Activated CD8-positive, alpha-beta memory T cell treated with anti-CD3 and anti-CD28 coated beads for 1 hour (primary cell): Measurements from ENCODE around the gene LILRA6.
A peak's percentile ranks its signal among the peaks of the same experiment; 100 is the strongest.
"Not testable (repeated sequence)": the region's sequence is repeated elsewhere in the genome, so short reads cannot be mapped to it uniquely, and the experiment has no call there.

Source experiments
- DNase-seq, 2 donors: peaks; one replicate each; pipeline ENCODE4 v3.0.0-alpha.2; 2020; ENCODE audit warnings: low read depth in 1 of 2; ENCODE audit errors: extremely low read depth in 1 of 2

Gene LILRA6

DNA sequence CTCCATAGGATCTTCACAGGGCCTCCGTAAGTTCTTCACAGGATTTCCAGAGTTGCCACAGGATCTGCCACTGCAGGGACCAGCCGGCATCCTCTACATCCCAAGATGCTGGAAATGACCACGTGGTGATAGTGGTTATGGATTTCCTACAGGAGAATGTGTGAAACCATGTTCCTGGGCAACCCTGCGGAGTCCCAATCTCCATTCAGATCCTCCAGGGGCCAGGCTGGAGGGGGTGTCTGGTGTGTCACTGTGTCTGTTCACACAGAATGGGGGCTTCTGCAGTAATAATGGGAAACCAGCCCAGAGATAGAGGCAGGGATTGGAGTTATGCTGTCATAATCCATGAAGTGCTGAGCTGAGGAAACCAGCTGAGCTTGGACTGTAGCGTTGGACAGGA, 8.6 kb downstream of the LILRA6 start:
- no peak for DNase-seq

DNA sequence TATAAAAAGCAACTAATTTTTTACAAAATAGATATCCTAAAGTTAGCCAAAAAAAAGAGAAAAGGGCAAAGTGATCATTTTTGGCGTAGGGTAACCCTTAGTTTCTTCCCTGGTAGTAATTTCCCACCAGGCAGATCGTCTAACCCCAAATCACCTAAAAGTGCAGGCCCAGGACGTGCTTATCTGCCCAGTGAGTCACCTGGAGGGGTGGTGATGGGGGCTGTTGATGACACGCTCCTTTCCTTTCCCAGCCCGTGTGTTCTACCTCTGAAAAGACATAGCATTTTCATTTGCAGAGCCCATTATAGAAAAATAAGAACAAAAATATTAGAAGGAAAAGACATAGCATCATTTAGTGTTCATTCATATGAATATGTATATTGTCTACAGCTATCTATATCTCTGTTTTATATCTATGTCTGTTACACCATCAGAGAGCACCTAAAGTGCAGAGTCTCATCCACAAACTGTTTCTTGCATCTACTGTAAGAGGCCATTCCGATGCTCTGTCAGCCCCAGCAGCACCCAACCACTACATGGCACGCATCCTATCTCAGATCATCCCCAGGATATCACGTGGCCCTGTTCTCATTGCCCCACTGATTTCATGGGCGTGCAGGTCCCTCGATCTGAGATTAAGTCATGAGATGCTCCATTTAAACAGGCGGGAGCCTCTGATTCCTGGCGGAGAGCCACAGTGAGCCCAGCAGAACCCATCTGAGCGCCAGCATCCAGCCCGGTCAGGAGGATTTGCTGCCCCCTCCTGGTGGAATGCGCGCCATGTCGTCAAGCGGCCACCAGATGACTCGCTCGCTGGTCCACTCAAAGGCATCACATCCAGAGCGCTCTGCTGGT, 11.3 kb downstream of the LILRA6 start:
- peak; percentile 70 to 80 for DNase-seq

DNA sequence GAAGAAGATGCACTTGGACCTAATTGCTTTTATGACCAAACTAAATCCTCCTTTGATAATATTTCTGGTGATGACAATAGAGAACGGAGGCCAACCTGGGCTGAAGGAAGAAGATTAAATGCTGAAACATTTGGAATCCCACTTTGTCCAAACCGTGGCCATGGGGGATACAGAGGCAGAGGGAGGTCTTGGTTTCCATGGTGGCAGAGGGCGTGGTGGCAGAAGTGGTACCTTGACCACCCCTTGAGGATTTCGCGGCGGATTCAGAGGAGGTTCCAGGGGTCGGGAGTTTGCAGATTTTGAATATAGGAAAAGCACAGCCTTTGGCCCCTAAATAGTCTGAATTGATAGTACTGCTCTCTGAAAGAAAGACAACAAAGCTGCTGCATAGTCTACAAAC, 12.6 kb downstream of the LILRA6 start:
- DNase-seq: no peak

DNA sequence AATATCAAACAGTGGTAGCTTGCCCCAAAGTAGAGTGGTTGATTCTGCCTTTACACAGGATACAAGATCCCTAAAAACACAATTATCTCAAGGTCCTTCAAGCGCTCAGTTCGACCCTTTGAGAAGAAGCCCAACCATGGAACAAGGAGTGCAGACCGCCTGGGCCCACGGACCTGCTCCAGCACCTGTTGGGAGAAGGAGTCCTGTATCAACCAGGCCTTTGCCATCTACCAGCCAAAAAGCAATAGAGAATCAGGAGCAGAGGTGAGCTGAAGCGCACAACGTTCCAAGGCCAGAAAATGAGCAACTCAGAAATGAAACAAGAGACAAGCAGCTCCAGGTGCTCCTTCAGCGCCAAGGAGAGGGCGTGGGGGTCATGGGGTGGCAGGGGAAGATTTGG, 13.4 kb downstream of the LILRA6 start:
- no peak for DNase-seq

DNA sequence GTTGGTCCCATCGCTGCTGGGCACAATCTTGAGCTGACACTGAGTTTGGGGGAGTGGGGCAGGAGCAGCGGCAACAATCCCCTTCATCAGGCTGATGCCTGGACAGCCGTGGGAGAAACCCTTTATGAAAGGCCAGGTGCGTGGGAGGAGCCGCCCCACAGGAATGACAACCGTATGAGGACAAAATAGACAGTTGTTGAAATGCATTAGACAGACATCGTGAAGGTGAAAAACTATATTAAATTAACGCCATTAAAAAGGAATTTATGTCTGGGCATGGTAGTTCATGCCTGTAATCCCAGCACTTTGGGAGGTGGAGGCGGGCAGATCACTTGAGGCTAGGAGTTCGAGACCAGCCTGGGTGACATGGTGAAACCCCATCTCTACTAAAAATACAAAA, 18.0 kb downstream of the LILRA6 start:
- not testable (repeated sequence) for DNase-seq

DNA sequence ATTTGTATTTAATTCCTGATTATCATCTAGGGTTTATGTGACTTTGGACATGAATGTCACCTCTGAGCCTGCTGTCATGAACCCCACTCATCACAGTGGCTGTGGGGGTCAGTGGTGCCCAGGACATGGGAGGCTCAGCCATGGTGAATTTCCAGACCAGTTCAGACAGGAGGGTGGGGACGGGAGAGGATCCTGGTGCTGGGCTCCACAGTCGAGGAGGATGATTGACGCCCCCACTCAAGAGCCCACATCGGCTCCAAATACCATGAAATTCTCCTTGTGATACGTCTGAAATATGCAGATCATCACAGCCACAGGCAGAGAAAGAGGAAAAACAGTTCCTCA, 18.7 kb downstream of the LILRA6 start:
- DNase-seq: not testable (repeated sequence)

DNA sequence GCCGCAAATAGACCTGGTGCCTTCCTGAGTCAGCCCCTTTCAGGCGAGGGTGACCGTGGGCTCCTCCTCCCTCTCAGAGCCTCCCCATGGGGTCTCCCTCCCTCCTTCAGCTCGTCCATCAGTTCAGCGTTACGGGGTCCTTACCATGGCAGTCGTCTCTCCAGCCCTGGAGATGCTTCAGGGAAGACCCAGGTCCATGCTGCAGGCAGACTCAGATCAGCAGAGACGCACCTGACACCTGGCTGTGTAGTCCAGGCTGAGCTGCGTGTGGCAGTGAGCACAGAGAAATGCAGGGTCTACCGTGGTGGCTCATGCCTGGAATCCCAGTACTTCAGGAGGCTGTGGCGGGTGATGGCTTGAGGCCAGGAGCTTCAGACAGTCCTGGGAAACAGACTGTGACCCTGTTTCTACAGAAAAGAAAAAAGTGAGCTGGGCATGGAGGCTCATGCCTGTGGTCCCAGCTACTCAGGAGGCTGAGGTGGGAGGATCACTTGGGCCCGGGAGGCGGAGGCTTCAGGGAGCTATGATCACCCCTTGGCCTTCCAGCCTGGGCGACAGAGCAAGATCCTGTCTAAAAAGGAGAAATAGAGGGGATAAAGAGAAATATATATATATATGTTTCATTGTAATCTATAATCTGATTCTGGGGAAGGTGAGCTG, 19.2 kb downstream of the LILRA6 start:
- DNase-seq: not testable (repeated sequence)

DNA sequence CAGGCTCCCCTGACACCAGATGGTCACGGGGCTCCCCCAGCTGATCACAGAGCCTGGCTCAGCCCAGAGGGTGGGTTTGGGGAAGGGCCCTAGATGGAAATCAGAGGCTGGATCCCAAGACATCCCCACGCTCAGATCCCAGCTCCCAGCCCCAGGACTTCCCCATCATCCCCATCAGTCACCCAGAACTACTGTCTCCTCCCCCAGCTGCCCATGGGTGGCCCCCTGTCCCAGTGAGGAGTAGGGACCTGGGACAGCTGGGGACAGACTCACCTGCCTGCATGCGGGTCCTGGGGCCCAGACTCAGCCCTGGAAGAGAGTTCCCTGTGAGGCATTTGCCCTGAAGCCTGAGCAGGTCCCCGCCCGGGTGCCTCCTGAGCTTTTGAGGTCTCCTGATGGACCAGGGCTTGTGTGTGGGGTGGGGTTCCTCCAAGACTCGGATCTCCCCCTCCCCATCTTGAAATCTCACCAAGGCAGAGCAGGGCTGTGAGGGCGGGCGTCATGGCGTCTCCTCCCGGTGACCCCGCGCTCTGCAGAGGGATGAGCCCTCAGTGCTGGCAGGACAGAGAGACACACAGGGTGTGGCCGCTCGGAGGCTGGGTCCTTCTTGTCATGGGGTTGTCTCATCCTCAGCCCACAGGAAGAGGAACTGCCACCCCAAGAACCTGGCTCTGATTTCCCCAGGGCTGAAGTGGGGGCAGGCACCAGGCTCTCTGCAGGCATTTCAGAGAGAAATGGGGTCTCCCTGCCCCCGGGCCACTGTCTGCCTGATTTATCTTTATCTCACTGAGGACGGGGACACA, 19.9 kb downstream of the LILRA6 start, which contains the start of gene LILRB3:
Gene LILRB3 (minus strand): TSS at position 534 of the 803 bp plus-strand sequence. CDS start 31 bp downstream, at position 503.
- DNase-seq: not testable (repeated sequence)

DNA sequence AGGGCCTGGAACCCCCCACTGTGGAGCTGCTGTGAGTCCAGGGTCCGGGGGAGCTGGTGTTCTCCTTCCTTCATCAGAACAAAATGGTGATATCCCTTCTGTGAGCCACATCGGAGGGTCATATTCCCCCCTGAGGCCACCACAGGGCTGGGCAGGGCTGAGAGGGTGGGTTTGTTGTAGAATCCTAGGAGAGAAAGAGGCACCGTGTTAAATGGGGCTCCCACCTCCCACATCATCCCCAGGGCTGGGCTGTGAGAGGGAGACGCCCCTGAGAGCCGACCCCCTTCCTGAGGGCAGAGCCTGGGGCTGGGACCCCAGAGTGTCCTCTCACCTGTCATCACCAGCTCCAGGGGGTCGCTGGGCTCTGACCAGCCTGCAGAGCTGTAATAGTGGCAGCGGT, 20.6 kb downstream of the LILRA6 start:
- not testable (repeated sequence) for DNase-seq

DNA sequence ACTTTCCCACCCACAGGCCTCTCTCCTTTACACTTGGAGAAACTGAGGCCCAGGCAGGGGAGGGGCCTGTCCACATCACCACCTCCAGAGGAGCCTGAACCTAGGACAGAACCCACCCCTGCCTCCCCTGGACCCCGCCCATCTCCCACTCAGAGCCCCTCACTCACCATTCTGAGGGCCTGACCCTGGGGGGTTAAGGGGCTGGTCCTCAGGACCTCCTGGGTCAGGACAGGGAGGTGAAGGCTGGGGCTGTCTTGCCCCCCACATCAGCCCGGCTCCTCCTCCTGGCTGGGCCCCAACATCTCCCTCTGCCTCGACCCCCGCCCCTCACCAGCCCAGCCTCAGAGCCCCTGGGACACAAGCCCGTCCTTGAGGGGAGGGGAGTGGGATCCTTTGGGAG, 22.9 kb downstream of the LILRA6 start:
- DNase-seq: not testable (repeated sequence)

DNA sequence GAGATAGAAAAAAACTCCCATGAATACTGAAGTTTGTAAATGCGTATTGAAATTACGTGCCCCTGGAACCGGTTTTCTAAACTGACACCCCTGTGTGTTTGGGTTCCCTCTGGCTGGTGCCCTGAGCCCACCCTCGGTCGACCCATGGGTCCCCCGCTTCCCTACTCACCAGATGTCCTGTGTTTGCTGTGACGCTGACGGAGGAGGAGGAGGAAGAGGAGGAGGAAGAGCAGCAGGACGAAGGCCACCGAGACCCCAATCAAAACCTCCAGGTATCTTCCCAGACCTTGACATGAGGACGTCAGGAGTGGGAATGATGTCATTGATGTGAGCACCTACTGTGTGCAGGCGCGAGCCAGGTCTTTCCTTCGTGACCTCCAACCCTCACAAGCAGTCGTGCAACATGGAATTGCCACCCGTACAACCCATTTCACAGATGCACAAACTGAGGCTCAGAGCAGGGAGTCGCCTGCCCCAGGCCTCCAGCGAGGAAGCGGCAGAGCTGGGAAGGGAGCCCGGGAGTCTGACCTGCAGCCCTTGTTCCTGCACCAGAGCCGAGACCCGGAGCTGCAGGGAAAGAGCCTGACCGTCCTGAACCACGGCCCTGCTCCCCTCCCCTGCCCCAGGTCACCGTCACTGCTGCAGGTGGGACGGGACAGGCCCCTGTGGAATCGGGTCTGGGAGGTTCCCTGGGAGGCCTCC, 23.5 kb downstream of the LILRA6 start:
- no peak for DNase-seq

DNA sequence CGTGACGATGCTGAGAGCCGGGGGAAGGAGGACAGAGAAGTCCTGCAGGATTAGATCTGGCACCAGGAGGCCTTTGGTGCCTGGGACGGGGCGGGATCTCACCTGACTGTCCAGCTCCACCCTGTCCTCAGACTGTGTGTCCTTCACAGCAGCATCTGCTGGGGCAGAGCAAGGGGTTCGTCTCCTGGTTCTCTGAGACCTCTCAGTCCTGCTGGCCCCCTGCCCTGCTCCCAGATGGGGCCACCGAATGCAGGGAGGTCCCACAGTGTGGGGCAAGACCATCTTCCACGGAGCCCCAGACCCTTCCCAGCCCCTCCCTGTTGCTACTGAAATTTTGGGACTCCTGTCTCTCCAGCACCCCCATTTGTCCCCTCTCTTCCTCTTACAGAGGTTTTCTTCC, 24.3 kb downstream of the LILRA6 start:
- no peak for DNase-seq

DNA sequence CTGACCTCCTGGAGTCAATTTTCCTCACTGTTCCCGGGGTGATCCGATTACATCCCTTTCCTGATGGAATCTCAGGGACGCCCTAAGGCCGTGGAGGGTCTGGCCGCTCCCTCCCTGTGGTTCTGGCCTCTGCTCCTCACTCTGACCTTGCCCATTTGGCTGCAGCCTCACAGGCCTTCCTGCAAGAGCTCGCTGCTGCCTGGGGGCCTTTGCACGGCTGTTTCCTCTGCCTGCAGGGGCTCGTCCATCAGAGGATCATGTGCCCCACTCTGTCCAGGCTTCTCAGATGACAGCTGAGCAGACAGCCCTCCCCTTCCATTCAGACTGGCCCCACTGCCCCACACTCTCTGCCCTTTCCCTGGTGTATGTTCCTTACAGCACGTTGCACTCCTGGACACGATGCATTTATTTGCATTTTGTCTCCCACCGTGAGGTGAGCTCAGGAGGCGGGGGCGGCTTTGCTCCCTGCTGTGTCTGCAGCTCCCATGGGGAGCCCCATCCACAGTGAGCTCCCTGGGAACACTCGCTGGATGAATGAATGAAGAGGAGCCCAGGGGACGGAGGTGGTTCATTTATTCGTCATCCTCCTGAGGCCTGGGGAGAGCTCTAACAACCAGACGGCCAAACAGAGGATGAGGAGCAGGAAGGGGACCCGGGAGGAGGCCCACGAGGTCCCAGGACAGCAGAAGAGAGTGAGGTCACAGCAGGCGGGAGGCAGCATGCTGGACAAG, 24.9 kb downstream of the LILRA6 start:
- DNase-seq: not testable (repeated sequence)

DNA sequence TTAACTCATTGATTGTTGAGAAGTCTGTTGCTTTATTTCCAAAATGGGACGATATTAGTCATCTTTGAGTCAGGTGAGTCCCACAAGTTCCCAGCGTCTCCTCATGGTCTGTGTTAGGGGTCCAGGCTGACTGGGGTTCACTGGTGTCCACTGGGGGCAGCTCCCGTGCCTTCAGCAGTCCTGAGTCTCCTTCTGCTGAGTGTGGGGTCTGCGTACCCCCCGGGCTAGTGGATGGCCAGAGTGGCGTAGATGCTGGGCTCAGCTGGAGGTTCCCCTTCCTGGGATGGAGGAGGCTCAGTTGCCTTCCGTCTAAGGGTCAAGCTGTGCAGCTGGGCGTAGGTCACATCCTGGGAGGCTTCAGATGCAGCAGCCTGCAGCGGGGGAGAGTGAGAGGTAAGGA, 25.7 kb downstream of the LILRA6 start:
- DNase-seq: no peak

DNA sequence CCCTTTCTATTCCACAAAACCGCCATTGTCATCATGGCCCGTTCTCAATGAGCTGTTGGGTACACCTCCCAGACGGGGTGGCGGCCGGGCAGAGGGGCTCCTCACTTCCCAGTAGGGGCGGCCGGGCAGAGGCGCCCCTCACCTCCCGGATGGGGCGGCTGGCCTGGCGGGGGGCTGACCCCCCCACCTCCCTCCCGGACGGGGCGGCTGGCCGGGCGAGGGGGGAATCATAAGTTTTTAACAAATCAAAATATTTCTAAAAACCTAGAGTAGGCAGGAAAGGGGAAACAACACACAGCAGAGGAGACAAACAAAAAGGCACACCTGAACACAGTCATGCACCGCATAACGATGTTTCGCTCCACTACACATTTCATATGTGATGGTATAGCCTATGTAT, 27.9 kb downstream of the LILRA6 start:
- not testable (repeated sequence) for DNase-seq

DNA sequence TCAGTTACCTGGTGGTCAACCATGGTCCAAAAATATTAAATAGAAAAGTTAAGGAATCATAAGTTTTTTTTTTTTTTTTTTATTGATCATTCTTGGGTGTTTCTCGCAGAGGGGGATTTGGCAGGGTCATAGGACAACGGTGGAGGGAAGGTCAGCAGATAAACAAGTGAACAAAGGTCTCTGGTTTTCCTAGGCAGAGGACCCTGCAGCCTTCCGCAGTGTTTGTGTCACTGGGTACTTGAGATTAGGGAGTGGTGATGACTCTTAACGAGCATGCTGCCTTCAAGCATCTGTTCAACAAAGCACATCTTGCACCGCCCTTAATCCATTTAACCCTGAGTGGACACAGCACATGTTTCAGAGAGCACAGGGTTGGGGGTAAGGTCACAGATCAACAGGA, 28.4 kb downstream of the LILRA6 start:
- not testable (repeated sequence) for DNase-seq

DNA sequence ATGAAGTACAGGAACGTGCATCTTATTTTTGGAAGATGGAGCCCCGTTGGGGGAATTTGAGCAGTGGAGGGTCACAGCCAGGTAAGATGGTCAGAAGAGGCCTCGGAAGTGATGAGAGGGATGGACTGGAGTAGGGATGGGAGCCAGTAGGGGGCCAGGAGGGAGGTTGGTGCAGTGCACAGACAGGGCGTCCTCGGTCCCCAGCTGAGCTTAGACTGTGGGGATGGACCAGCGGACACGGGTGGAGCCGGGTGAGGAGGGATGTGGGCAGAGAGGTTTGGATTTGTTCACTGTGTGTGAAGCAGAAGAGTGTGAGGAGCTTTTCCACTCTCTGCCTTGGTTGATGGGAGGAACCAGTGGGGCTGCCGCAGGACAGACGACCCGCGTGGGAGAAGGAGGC, 31.4 kb downstream of the LILRA6 start:
- DNase-seq: no peak

DNA sequence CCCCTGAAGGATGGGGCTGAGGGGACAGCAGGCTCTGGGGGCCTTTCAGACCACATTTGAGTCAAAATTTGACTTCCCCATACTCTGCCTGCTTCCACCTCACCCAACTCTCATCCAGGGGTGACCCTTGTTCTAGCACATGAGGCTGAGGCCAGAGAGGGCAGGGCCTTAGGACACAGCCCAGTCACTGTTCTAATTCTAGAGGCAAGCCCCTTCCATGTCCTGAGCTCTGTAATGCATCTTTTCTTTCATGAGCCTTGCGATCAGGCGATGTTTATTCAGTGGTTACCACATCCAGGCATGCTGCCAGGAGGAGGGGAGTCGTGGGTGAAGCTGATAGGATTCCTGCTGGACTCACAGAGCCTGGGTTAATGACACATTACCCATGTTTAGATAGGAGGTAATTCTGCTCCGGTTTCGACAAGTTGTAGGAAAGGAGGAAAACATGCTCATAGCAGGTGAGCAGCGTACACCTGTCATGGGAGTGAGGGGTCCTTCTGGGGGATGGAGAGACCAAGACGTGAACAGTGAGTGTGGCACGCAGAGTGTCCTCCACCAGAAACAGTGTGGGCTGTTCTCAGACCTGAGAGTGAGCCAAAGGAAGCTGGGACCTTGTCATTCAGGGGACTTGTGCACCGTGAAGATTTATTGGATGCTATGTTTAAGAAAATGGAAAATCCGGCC, 32.6 kb downstream of the LILRA6 start:
- no peak for DNase-seq

DNA sequence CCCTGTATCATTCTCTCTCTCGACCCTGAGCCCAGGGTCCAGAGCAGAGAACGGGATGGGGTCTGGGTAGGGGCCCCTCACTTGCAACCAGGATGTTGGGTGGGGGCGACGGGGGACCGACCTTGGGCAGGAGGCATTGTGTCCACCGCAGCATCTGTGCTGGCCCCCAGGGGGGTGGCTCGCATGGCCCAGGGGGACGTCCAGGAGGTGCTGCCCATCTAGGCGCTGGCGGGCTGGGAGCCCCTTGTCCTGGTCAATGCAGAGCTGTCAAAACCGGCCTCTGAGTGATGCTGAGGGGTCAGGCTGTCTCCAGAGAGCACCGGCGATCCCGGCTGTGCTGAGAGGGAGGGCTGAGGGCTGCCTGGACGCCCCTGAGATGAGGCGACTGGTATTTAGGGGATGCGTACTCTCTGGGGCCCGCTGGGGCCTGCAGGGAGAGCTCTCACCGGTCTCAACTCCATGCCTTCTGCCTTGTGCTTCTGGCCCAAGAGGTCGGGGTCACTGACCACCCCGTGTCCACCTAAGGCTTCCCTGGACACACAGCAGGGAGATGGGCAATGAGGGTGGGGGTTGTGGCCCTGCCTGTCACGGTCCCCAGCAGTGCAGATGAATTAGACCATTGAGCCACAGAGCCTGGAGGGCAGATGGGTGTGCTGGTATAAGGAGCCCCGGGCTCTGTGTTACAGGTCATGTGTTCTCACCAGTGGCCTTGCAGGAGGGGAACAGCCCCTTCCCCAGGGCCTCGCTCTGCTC, 33.4 kb downstream of the LILRA6 start:
- no peak for DNase-seq
